IPS-18c (cell line): Measurements from ENCODE around the gene CCNY.

Experiments used
- H3K4me3 ChIP-seq: 2 replicates; pipeline ENCODE4 v1.7.0; 2013; ENCODE audit warnings: low read depth, mild to moderate bottlenecking, low read length, moderate library complexity; ENCODE audit not compliant: insufficient read depth
- H3K9me3 ChIP-seq: one replicate; pipeline ENCODE4 v1.6.1; 2013; ENCODE audit warnings: mild to moderate bottlenecking, low read length, moderate library complexity; ENCODE audit not compliant: control insufficient read depth, insufficient read depth

Gene CCNY

GRCh38 chr10:35327790-35328403 is 8.4 kb upstream of the CCNY start:
- Histone ChIP-seq H3K9me3 (no peaks in the 10 kb centered on the region), H3K4me3 (no peak overlapping the region)

GRCh38 chr10:35328404-35329037 is 7.8 kb upstream of the CCNY start:
- no peak overlapping the region for H3K4me3 ChIP-seq

GRCh38 chr10:35329520-35329919 is 6.8 kb upstream of the CCNY start:
- Histone ChIP-seq H3K9me3 (no peaks in the 10 kb centered on the region), H3K4me3 (no peak overlapping the region)

More at GRCh38 chr10:35328404-35329037, 7.8 kb upstream of the CCNY start:
- no peaks in the 10 kb centered on the region for H3K9me3 ChIP-seq

- H3K9me3 ChIP-seq = no peaks in the 10 kb centered on the region
- no peak overlapping the region for H3K4me3 ChIP-seq
These were observed 4.2 kb upstream of the CCNY start for GRCh38 chr10:35331894-35332640.

- H3K4me3 ChIP-seq = no peak overlapping the region
- H3K9me3 ChIP-seq = no peaks in the 10 kb centered on the region
These were observed 2.0 kb upstream of the CCNY start for GRCh38 chr10:35334297-35334696.

GRCh38 chr10:35335133-35336083 is 901 bp upstream of the CCNY start:
- H3K4me3 ChIP-seq = peak overlapping the region; percentile 94
- no peaks in the 10 kb centered on the region for H3K9me3 ChIP-seq

GRCh38 chr10:35336921-35337823 is 863 bp downstream of the CCNY start:
- Histone ChIP-seq H3K4me3 (peak overlapping the region; percentile 79), H3K9me3 (no peaks in the 10 kb centered on the region)

GRCh38 chr10:35339942-35340341 is 3.6 kb downstream of the CCNY start:
- no peaks in the 10 kb centered on the region for H3K9me3 ChIP-seq
- H3K4me3 ChIP-seq = no peak overlapping the region

- no peaks in the 10 kb centered on the region for H3K9me3 ChIP-seq
- no peak overlapping the region for H3K4me3 ChIP-seq
These were observed 4.7 kb downstream of the CCNY start for GRCh38 chr10:35340975-35341374.

GRCh38 chr10:35341521-35341920 is 5.2 kb downstream of the CCNY start:
- Histone ChIP-seq H3K4me3 (no peak overlapping the region), H3K9me3 (no peaks in the 10 kb centered on the region)

- Histone ChIP-seq H3K4me3 (no peak overlapping the region), H3K9me3 (no peaks in the 10 kb centered on the region)
These were observed 6.0 kb downstream of the CCNY start for GRCh38 chr10:35342183-35342753.

- no peak overlapping the region for H3K4me3 ChIP-seq
- H3K9me3 ChIP-seq = no peaks in the 10 kb centered on the region
These were observed 7.4 kb downstream of the CCNY start for GRCh38 chr10:35343739-35344138.

GRCh38 chr10:35345383-35345742 is 9.1 kb downstream of the CCNY start:
- Histone ChIP-seq H3K9me3 (no peaks in the 10 kb centered on the region), H3K4me3 (no peak overlapping the region)

GRCh38 chr10:35346248-35346647 is 9.9 kb downstream of the CCNY start:
- no peaks in the 10 kb centered on the region for H3K9me3 ChIP-seq

GRCh38 chr10:35347121-35347562 is 10.8 kb downstream of the CCNY start:
- no peak overlapping the region for H3K4me3 ChIP-seq
- H3K9me3 ChIP-seq = no peaks in the 10 kb centered on the region

More at GRCh38 chr10:35346248-35346647, 9.9 kb downstream of the CCNY start:
- H3K4me3 ChIP-seq = no peak overlapping the region
